Measurements from ENCODE around the gene CELA2A. TPM values are rescaled to one million over a fixed set of nuclear protein-coding genes. Genes with fewer than 3 reads are reported as not detected.
"Not testable (repeated sequence)": the region's sequence is repeated elsewhere in the genome, so short reads cannot be mapped to it uniquely, and the experiment has no call there.

Gene CELA2A
- total RNA-seq, 3 donors from 2014 or later = 0.52 to 0.83 (median 0.53) TPM

DNA sequence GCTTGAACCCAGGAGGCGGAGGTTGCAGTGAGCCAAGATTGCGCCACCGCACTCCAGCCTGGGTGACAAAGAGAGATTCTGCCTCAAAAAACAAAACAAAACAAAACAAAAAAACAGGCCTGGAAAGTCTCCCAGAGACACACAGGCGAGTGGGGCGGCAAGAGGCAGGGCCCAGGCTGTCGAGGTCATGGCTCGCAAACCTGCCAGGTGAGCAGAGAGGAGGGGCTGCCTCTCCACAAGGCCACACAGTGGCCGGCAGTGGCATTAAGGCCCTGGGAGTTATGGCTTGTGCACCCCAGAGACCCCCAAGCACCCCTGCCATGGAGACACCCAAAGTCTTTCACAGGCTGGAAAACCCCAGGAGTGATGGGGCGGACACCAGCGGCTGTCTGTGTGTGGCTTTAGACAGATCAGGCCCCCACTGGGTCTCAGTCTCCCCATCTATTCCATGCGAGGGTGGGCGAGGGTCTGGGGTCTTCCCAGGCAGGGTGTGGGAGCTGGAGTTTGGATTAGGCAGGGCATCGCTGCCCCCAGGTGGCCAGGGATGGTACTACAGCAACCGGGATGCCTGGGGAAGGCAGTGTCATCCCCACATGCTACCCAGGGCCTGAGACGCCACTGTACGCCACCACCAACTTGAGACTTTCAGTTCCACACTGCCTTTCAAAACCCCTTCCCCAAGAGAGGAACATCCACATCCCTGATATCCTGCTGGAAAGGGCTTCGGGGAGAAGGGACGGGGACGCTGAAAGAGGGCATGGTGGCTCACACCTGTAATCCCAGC lies 25.6 kb upstream of the CELA2A start:
- Mint-ChIP-seq H3K27me3 (ENCODE audit: low read depth) (no peaks in the 10 kb centered on the region), H3K36me3 (ENCODE audit: insufficient read depth) (peaks cover 7% of the 10 kb centered on the region)
- peak; percentile 73 to 79 for ATAC-seq

GRCh38 chr1:15431571-15431948 lies 25.0 kb upstream of the CELA2A start:
- no peak for ATAC-seq
- peaks cover 2% of the 10 kb centered on the region for H3K4me1 Mint-ChIP-seq (ENCODE audit: low read depth)
- H3K36me3 Mint-ChIP-seq (ENCODE audit: insufficient read depth) = peaks cover 4% of the 10 kb centered on the region
- no peaks in the 10 kb centered on the region for H3K27me3 Mint-ChIP-seq (ENCODE audit: low read depth)
- no peak overlapping the region for H3K4me3 Mint-ChIP-seq
- DNase-seq = no peak
- no peaks in the 10 kb centered on the region for H3K9me3 Mint-ChIP-seq

More for the DNA sequence above, 25.6 kb upstream of the CELA2A start:
- peak; percentile 80 for DNase-seq
- H3K9me3 Mint-ChIP-seq = no peaks in the 10 kb centered on the region
- peaks cover 2% of the 10 kb centered on the region for H3K4me1 Mint-ChIP-seq (ENCODE audit: low read depth)
- H3K4me3 Mint-ChIP-seq = no peak overlapping the region

GRCh38 chr1:15432324-15432723 lies 24.2 kb upstream of the CELA2A start:
- no peak for DNase-seq
- H3K27me3 Mint-ChIP-seq (ENCODE audit: low read depth) = no peaks in the 10 kb centered on the region
- H3K9me3 Mint-ChIP-seq = no peaks in the 10 kb centered on the region
- H3K4me1 Mint-ChIP-seq (ENCODE audit: low read depth) = peaks cover 2% of the 10 kb centered on the region
- peaks cover 4% of the 10 kb centered on the region for H3K36me3 Mint-ChIP-seq (ENCODE audit: insufficient read depth)
- ATAC-seq = no peak
- H3K4me3 Mint-ChIP-seq = no peak overlapping the region

DNA sequence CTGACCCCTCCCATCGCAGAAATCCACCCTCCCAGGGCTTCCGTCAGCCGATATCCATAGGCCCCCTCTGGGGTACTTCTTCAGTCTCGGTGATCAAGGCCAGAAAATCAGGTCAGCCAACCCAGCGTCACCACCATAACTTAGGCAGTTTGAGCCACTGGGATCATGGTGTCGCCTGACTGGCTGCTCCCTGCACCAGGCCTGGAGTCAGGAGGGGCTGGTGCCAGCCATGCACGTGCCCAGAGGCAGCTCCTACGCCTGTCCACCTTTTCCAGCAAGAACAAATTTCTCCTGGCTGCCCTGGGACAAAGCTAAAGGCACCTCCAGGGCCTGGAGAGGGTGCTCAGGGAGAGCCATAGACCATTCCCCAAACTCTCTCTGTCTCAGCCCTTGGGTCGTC lies 23.1 kb upstream of the CELA2A start:
- no peaks in the 10 kb centered on the region for H3K9me3 Mint-ChIP-seq
- DNase-seq (no peak), ATAC-seq (no peak)
- no peaks in the 10 kb centered on the region for H3K27me3 Mint-ChIP-seq (ENCODE audit: low read depth)
- peaks cover 2% of the 10 kb centered on the region for H3K36me3 Mint-ChIP-seq (ENCODE audit: insufficient read depth)
- H3K4me1 Mint-ChIP-seq (ENCODE audit: low read depth) = peaks cover 2% of the 10 kb centered on the region
- H3K4me3 Mint-ChIP-seq = no peak overlapping the region

DNA sequence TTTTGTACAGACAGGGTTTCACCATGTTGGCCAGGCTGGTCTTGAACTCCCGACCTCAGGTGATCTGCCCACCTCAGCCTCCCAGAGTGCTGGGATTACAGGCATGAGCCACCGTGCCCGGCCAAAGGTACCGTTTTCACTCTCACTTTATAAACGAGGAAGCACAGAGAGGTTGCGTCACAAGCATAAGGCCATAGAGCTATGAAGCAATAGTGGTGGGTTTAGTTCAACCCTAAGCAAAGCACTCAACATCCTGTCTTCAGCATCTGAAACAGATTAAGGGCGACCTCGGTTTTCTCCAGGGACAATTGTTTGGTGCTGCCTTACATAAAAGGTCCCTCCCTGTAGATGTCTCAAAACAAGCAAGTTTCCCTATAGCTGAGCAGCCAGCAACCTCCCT lies 21.8 kb upstream of the CELA2A start:
- not testable (repeated sequence) for ATAC-seq; H3K4me3 Mint-ChIP-seq; DNase-seq; H3K27me3 Mint-ChIP-seq (ENCODE audit: low read depth); H3K4me1 Mint-ChIP-seq (ENCODE audit: low read depth); H3K9me3 Mint-ChIP-seq; H3K36me3 Mint-ChIP-seq (ENCODE audit: insufficient read depth)

- Mint-ChIP-seq H3K36me3 (ENCODE audit: insufficient read depth) (no peaks in the 10 kb centered on the region), H3K4me1 (ENCODE audit: low read depth) (no peaks in the 10 kb centered on the region), H3K9me3 (no peaks in the 10 kb centered on the region), H3K4me3 (no peak overlapping the region), H3K27me3 (ENCODE audit: low read depth) (no peaks in the 10 kb centered on the region)
- DNase-seq = no peak
- ATAC-seq = no peak
Measured at GRCh38 chr1:15435239-15436077, 21.1 kb upstream of the CELA2A start.

DNA sequence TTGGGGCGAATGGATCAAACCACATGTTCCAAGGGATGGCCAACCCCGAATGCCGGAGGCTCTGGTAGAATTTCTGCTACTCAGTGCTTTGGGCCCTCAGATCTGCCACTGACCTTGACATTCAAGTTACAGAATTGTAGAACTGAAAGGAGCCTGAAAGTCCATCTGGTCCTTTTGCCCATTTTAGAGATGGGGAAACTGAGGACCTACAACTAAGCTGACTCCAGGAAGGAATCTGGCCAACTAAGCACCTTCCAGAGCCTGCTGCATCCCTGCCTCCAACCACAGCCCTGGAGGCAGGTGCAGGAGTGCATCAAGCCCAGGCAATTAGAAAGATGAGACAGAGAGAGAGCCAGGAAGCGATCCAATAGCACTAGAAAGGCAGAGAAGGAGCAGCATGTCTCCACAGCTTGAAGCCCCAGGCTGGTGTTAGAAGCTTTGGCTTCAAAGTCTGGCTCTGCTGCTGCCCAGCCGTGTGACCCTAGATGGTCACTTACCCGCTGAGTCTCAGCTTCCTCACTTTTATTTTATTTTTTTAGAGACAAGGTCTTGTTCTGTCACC lies 19.6 kb upstream of the CELA2A start:
- no peaks in the 10 kb centered on the region for H3K4me1 Mint-ChIP-seq (ENCODE audit: low read depth)
- no peaks in the 10 kb centered on the region for H3K9me3 Mint-ChIP-seq
- no peak overlapping the region for H3K4me3 Mint-ChIP-seq
- no peak for DNase-seq
- H3K36me3 Mint-ChIP-seq (ENCODE audit: insufficient read depth) = no peaks in the 10 kb centered on the region
- no peak for ATAC-seq
- no peaks in the 10 kb centered on the region for H3K27me3 Mint-ChIP-seq (ENCODE audit: low read depth)

DNA sequence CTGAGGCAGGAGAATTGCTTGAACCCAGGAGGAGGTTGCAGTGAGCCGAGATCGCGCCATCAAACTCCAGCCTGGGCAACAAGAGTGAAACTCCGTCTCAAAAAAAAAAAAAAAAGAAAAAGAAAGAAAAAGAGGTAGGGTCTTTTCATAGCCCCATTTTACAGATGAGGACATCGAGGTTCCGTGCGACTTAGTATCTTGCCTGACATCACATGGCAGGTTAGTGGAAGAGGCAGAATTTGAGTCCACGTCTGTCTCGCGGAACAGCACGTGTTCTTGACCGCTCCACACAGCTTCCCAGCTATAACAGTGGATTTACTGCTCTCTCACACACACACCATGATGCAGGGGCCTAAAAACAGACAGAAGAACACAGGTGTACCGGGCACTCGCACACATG lies 17.2 kb upstream of the CELA2A start:
- Mint-ChIP-seq H3K4me1 (ENCODE audit: low read depth) (no peaks in the 10 kb centered on the region), H3K9me3 (no peaks in the 10 kb centered on the region), H3K4me3 (no peak overlapping the region), H3K36me3 (ENCODE audit: insufficient read depth) (no peaks in the 10 kb centered on the region), H3K27me3 (ENCODE audit: low read depth) (no peaks in the 10 kb centered on the region)
- DNase-seq (no peak), ATAC-seq (no peak)

DNA sequence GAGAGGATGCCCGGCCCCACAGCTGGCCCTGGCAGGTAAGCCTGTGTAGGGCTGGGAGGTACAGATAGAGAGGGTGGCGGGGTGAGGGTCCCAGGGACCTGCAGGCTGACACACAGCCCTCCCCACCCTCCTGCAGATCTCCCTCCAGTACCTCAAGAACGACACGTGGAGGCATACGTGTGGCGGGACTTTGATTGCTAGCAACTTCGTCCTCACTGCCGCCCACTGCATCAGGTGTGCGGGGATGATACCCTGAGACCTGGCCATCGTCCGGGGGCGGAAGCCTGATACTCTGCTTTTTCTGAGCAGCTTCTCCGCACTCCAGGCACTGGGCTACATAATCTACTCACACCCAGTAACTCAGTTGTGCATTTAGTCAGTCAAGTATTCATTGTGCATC lies 16.2 kb upstream of the CELA2A start:
- Mint-ChIP-seq H3K4me3 (no peak overlapping the region), H3K36me3 (ENCODE audit: insufficient read depth) (no peaks in the 10 kb centered on the region), H3K27me3 (ENCODE audit: low read depth) (no peaks in the 10 kb centered on the region), H3K9me3 (no peaks in the 10 kb centered on the region), H3K4me1 (ENCODE audit: low read depth) (peaks cover 2% of the 10 kb centered on the region)
- no peak for DNase-seq
- ATAC-seq = no peak

DNA sequence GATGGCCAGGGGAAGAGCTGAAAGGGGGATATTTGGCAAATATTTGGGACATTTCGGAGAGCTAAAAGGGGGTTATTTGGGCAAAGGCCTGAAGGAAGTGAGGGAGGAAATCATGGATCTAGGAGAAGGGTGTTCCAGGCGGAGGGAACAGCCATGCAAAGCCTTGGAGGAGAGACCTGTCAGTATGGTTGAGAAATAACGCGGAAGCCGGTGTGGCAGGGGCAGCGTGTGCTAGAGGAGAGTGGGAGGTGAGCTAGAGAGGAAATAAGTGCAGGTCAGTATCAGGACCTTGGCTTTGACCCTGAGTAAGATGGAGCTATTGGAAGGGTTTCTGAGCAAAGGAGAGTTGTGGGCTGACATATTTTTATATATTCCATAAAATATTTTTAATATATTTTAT lies 15.3 kb upstream of the CELA2A start:
- no peak for ATAC-seq
- no peaks in the 10 kb centered on the region for H3K36me3 Mint-ChIP-seq (ENCODE audit: insufficient read depth)
- H3K4me3 Mint-ChIP-seq = no peak overlapping the region
- H3K27me3 Mint-ChIP-seq (ENCODE audit: low read depth) = peaks cover 5% of the 10 kb centered on the region
- peaks cover 7% of the 10 kb centered on the region for H3K4me1 Mint-ChIP-seq (ENCODE audit: low read depth)
- no peaks in the 10 kb centered on the region for H3K9me3 Mint-ChIP-seq
- DNase-seq = no peak

GRCh38 chr1:15442119-15442518 lies 14.4 kb upstream of the CELA2A start:
- Mint-ChIP-seq H3K4me3 (no peak overlapping the region), H3K36me3 (ENCODE audit: insufficient read depth) (no peaks in the 10 kb centered on the region), H3K9me3 (no peaks in the 10 kb centered on the region), H3K27me3 (ENCODE audit: low read depth) (peaks cover 6% of the 10 kb centered on the region), H3K4me1 (ENCODE audit: low read depth) (peaks cover 7% of the 10 kb centered on the region)
- DNase-seq (no peak), ATAC-seq (no peak)

DNA sequence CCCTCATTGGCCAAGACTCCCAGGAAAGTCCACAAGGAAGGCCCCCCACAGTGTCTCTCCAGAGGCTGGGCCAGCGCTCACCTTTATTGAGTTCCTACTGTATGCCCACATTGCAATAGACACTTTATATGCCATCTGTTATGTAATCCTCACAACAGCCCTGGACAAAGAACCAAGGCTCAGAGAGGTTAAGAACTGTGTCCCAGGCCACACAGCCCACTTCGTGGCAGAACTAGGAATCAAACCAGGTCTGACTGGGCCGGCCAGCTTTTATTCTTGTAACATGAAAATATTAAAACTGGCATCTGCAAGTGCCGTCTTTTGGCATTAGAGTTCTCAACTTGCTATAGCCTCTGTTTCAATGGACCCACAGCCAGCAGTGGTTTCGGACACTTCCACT lies 13.8 kb upstream of the CELA2A start:
- Mint-ChIP-seq H3K4me3 (no peak overlapping the region), H3K27me3 (ENCODE audit: low read depth) (peaks cover 11% of the 10 kb centered on the region), H3K9me3 (no peaks in the 10 kb centered on the region), H3K4me1 (ENCODE audit: low read depth) (peaks cover 7% of the 10 kb centered on the region), H3K36me3 (ENCODE audit: insufficient read depth) (no peaks in the 10 kb centered on the region)
- ATAC-seq (no peak), DNase-seq (no peak)

DNA sequence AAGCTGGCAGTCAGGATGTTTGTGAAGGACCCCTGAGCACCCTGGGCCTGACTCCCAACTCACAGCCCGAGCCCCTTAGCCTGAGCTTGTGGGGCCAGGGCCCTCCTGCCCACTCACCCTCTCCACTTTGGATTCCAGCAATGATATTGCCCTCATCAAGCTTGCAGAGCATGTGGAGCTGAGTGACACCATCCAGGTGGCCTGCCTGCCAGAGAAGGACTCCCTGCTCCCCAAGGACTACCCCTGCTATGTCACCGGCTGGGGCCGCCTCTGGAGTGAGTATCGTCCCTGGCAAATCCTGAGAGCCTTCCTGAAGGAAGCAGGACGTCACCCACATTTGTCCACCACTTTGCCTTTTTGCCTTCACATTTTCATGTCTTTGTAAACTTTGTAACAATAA lies 13.3 kb upstream of the CELA2A start:
- H3K4me3 Mint-ChIP-seq = no peak overlapping the region
- H3K27me3 Mint-ChIP-seq (ENCODE audit: low read depth) = peaks cover 11% of the 10 kb centered on the region
- no peaks in the 10 kb centered on the region for H3K9me3 Mint-ChIP-seq
- DNase-seq (no peak), ATAC-seq (no peak)
- peaks cover 7% of the 10 kb centered on the region for H3K4me1 Mint-ChIP-seq (ENCODE audit: low read depth)
- no peaks in the 10 kb centered on the region for H3K36me3 Mint-ChIP-seq (ENCODE audit: insufficient read depth)

DNA sequence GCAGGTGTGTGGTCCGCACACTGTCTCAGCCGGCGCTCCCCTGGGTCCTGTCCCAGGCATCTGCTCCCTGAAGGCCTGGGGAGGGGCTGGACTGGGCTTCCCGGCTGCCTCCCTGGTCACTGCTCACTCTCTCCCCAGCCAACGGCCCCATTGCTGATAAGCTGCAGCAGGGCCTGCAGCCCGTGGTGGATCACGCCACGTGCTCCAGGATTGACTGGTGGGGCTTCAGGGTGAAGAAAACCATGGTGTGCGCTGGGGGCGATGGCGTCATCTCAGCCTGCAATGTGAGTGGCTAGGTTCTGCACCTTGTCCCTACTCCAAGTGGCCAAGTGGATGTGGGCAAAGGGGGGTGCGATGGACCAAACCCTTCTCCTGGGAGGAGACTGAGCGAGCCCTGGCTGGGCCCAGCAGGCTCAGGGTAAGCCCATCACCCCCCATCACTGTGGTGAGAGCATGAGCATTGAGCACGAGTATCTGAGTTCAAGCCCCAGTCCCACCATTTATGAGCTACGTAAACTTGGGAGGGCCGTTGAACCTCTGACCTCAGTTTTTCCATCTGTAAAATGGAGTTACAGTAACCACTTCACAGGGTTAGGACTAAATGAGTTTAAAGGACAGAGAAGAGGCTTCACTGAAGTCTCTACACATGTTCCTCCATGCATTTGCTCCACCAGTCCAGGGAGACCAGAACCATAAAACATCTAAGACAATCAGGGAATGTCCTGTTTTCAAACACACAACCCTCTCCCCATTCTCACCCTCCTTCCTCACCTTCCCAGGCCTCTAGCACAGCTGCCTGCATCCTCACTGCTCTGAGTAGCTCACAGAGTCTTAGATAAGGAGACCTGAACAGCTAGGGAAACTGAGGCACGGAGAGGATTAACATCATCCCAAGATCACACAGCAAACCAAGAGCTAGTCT lies 11.8 kb upstream of the CELA2A start:
- Mint-ChIP-seq H3K4me1 (ENCODE audit: low read depth) (peaks cover 7% of the 10 kb centered on the region), H3K36me3 (ENCODE audit: insufficient read depth) (no peaks in the 10 kb centered on the region), H3K9me3 (no peaks in the 10 kb centered on the region), H3K4me3 (no peak overlapping the region), H3K27me3 (ENCODE audit: low read depth) (peaks cover 15% of the 10 kb centered on the region)
- DNase-seq (no peak), ATAC-seq (no peak)
